UCSD-AML1 (cell line): Measurements from ENCODE around the gene IQGAP1.

Source experiments
- DNase-seq: peaks from one replicate; lab custom pipeline; 2025; ENCODE audit not compliant: unreplicated experiment; lab: John Stamatoyannopoulos, UW

IQGAP1 gene

GRCh38 chr15:90529371-90530249 lies 141.6 kb downstream of the IQGAP1 start, which contains the start of gene CRTC3:
Gene CRTC3, plus strand, starts transcription at chr15:90529923. Its CDS starts 149 bp downstream, at chr15:90530072.
- DNase-seq, result peak; percentile 74

DNA sequence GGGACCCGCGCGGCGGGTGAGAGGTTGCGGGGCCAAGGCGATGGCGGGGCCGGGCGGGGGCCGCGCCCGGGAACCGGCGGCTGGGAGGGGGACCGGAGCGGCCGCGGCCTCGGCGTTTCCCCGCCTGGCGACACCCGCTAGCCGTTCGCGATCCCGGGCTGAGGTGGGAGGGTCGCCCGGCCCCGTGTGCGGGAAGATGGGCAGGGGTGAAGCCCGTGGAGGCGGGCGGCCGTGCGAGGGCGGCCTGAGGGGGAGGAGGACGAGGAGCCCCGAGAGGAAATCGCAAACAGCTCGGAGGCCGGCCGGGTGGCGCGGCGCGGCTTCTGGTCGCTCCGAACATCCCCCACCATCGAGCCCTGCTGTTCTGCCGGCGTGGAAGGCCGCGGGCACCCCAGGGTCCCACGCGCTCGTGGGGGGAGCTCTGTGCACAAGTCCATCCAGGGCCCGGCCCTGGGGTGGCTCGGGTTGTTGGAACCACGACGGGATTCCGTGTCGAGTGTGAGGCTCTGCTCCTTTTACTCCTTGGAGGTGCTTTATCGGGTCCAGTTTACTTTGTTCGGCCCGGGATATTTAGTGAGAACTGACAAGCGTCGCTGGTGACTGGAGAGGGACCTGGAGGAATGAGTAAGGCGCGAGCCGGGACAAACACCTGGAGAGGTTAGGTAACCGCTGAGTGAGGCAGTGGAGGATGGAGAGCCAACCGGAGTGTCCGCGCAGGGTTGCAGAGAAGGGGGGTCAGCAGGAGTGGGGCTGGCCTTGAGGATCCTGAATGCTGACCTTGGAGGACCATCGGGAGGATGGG lies 142.4 kb downstream of the IQGAP1 start:
- DNase-seq, result peak; percentile 53

DNA sequence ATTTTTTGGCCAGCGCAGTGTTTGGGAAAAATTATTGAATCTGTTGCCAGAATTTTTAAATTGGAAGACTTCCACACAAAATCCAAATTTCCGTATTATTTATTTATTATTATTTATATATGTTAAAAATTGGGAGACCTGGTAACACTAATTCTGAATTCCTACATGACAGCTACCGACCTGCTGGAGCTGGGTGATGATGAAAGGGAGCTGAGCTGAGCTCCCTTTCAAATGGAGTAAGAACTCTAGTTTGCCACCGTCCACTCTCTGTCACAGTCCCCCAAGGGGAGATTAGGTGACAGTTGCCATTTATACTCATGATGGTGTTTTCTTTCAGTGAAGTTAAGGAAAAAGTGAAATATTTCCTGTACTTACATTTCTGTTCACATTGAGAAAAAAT lies 143.1 kb downstream of the IQGAP1 start:
- DNase-seq, result no peak

GRCh38 chr15:90535254-90535653 lies 147.2 kb downstream of the IQGAP1 start:
- no peak for DNase-seq

DNA sequence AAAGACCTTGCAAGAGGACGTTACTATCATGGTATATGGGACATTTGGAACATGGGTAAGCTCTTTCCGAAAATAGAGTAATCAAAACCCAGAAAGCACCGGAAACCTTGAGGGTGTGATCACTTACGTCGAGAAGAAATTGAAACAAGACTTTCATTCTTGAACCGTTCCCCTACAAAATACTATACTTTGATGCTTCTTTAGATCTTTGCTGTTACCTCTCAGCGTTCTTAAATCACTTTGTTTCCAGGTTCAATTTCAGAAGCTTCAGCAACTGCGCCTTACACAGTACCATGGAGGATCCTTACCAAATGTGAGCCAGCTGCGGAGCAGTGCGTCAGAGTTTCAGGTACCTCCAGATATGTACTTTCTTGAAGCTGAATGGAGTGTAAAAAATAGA lies 151.7 kb downstream of the IQGAP1 start:
- DNase-seq, result no peak

DNA sequence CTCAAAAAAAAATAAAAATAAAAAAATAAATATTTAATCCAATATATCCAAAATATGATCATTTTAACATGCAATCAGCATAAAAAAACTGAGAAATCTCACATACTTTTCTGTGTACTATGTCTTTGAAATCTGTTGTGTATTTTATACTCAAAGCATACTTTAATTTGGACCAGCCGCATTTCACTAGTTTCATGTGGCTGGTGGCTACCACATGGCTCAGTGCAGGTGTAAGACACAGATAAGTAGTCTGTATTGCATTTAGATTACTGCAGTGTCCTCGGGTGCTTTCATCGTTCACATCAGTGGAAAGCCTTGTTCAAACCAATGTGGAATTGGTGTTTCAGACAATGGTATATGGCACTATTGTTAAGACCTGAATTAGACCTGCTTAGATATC lies 152.7 kb downstream of the IQGAP1 start:
- DNase-seq, result no peak

GRCh38 chr15:90545095-90545494 lies 157.1 kb downstream of the IQGAP1 start:
- DNase-seq, result no peak

- no peak for DNase-seq
Observed at GRCh38 chr15:90547540-90547939, 159.5 kb downstream of the IQGAP1 start.

- DNase-seq, result no peak
Observed at GRCh38 chr15:90550919-90551318, 162.9 kb downstream of the IQGAP1 start.
